Endothelial cell of umbilical vein (primary cell): ENCODE measurements around the gene XPO6. TPM values are rescaled to one million over a fixed set of nuclear protein-coding genes. Genes with fewer than 3 reads are reported as not detected.

Source experiments
- BruUV-seq: library from RNA; stranded (reverse); fragments of 400-500 nt; replicated peaks from 2 replicates; lab custom pipeline; 2021; lab: Mats Ljungman, UMichigan
- CTCF ChIA-PET: fragments of 300-600, 350-600 bp; sonication (Branson Sonifier 250); formaldehyde crosslinking; loops from one replicate; lab custom pipeline; 2021; ENCODE audit warnings: antibody characterized with exemption, inconsistent platforms; lab: Charles Lee
- POLR2A ChIA-PET: fragments of 300-600, 350-600 bp; sonication (Branson Sonifier 250); formaldehyde crosslinking; loops from one replicate; lab custom pipeline; 2021; ENCODE audit warnings: antibody characterized with exemption, inconsistent platforms; lab: Charles Lee
- DNase-seq: peaks from one replicate; pipeline ENCODE4 v3.0.0-alpha.2; 2011; ENCODE audit warnings: low read depth, low spot score
- FAIRE-seq: peaks from 2 replicates; lab custom pipeline; 2011; peaks lifted over from hg19 to GRCh38; lab: Jason Lieb, UNC
- H2AFZ ChIP-seq: 2 replicates; pipeline ENCODE4 v1.6.0; 2012; ENCODE audit warnings: low read depth, low read length, control low read depth, inconsistent platforms
- H3K27ac ChIP-seq: 2 replicates; pipeline ENCODE4 v1.5.1; 2011; ENCODE audit warnings: low read depth, mild to moderate bottlenecking, control low read depth, low read length, moderate library complexity; ENCODE audit not compliant: insufficient read depth
- H3K27me3 ChIP-seq, 2 experiments: 2 replicates each; pipeline versions ENCODE4 v1.6.0 to v1.6.1; 2011; ENCODE audit warnings: low read length in 2 of 2, mixed read lengths in 1 of 2; ENCODE audit not compliant: control insufficient read depth in 2 of 2, insufficient read depth in 2 of 2
- H3K36me3 ChIP-seq, 2 experiments: 2 replicates in 1 of 2; 3 replicates in 1 of 2; pipeline ENCODE4 v1.5.1; 2011; ENCODE audit warnings: low read length in 2 of 2, mild to moderate bottlenecking in 1 of 2, moderate library complexity in 1 of 2; ENCODE audit not compliant: control insufficient read depth in 2 of 2, insufficient read depth in 2 of 2; ENCODE audit errors: extremely low read depth in 1 of 2
- H3K4me1 ChIP-seq: 3 replicates; pipeline ENCODE4 v1.5.1; 2011; ENCODE audit warnings: mild to moderate bottlenecking, low read length; ENCODE audit not compliant: control insufficient read depth, insufficient read depth; ENCODE audit errors: extremely low read depth
- H3K4me2 ChIP-seq: 2 replicates; pipeline ENCODE4 v1.6.1; 2011; ENCODE audit warnings: low read length, control low read depth, mixed read lengths; ENCODE audit not compliant: insufficient read depth
- H3K4me3 ChIP-seq, 3 experiments: fragments of 200-600 bp in 1 of 3; sonication (generic), shearing (Covaris generic) in 1 of 3; replicated peaks in 1 of 3; 2 replicates each; pipeline ENCODE4 v1.5.1; 2011 to 2016; ENCODE audit warnings: control low read depth in 3 of 3, low read length in 3 of 3, mild to moderate bottlenecking in 2 of 3, inconsistent platforms in 1 of 3, low read depth in 1 of 3, moderate library complexity in 1 of 3; ENCODE audit not compliant: insufficient read depth in 1 of 3
- H3K79me2 ChIP-seq: 2 replicates; pipeline ENCODE4 v1.6.0; 2012; ENCODE audit warnings: low read length, inconsistent platforms; ENCODE audit not compliant: control insufficient read depth, insufficient read depth
- H3K9ac ChIP-seq: replicated peaks from 2 replicates; pipeline ENCODE3; 2011; ENCODE audit warnings: low read length, control low read depth; ENCODE audit not compliant: insufficient read depth; ENCODE audit errors: extremely low read depth
- H3K9me1 ChIP-seq: replicated peaks from 3 replicates; pipeline ENCODE4 v1.6.0; 2011; ENCODE audit warnings: mild to moderate bottlenecking, low read length; ENCODE audit not compliant: control insufficient read depth, insufficient read depth; ENCODE audit errors: extremely low read depth
- H3K9me3 ChIP-seq: replicated peaks from 2 replicates; pipeline ENCODE4 v1.5.1; 2012; ENCODE audit warnings: low read length, inconsistent platforms; ENCODE audit not compliant: control insufficient read depth, insufficient read depth
- H4K20me1 ChIP-seq: replicated peaks from 2 replicates; pipeline ENCODE3; 2011; ENCODE audit warnings: mild to moderate bottlenecking, low read length; ENCODE audit not compliant: control insufficient read depth, insufficient read depth; ENCODE audit errors: extremely low read depth
- CTCF ChIP-seq, 2 donors: IDR thresholded peaks; 1 replicate in 1 of 2; 2 replicates in 1 of 2; pipeline ENCODE4 v1.5.1; 2011; ENCODE audit warnings: low read length in 2 of 2, mild to moderate bottlenecking in 2 of 2, moderate library complexity in 2 of 2, control low read depth in 1 of 2, inconsistent platforms in 1 of 2, low read depth in 1 of 2; ENCODE audit not compliant: insufficient read depth in 1 of 2; ENCODE audit errors: extremely low read depth in 1 of 2
- EZH2 ChIP-seq: IDR thresholded peaks from 2 replicates; pipeline ENCODE4 v1.6.1; 2012; ENCODE audit warnings: borderline replicate concordance, low read depth, mild to moderate bottlenecking, moderate library complexity, low read length, inconsistent platforms; ENCODE audit not compliant: severe bottlenecking
- FOS ChIP-seq: IDR thresholded peaks from 2 replicates; pipeline ENCODE4 v1.6.1; 2011; ENCODE audit warnings: mild to moderate bottlenecking, low read length, moderate library complexity, borderline replicate concordance; ENCODE audit not compliant: insufficient read depth
- GATA2 ChIP-seq: IDR thresholded peaks from 2 replicates; pipeline ENCODE4 v1.7.0; 2011; ENCODE audit warnings: low read depth, mild to moderate bottlenecking, moderate library complexity, mixed read lengths, low read length; ENCODE audit not compliant: insufficient read length, insufficient read depth
- JUN ChIP-seq: IDR thresholded peaks from 2 replicates; pipeline ENCODE4 v1.6.1; 2011; ENCODE audit warnings: borderline replicate concordance, low read depth; ENCODE audit not compliant: insufficient read length, insufficient read depth
- MAX ChIP-seq: IDR thresholded peaks from 2 replicates; pipeline ENCODE4 v1.6.1; 2011; ENCODE audit not compliant: insufficient read depth, insufficient read length
- MYC ChIP-seq: IDR thresholded peaks from one replicate; pipeline ENCODE4 v1.6.1; 2011; ENCODE audit warnings: mild to moderate bottlenecking, low read depth, low read length
- POLR2A ChIP-seq: IDR thresholded peaks from 2 replicates; pipeline ENCODE4 v1.6.1; 2012; ENCODE audit warnings: low read depth, mild to moderate bottlenecking, control low read depth, low read length
- POLR2AphosphoS5 ChIP-seq: IDR thresholded peaks from 2 replicates; pipeline ENCODE4 v1.6.1; 2012; ENCODE audit warnings: low read depth, mild to moderate bottlenecking, control low read depth, low read length, moderate library complexity; ENCODE audit not compliant: insufficient read depth
- dilution Hi-C: fragments of 300-500 bp; cut with MboI; formaldehyde crosslinking; loops from one replicate; pipeline ENCODE4 v1.15.0; 2019; ENCODE audit warnings: low sequenced_read_pairs; ENCODE audit not compliant: extremely low pct_ligation_motif_present
- intact Hi-C: fragments of 100-400 bp; cut with micrococcal nuclease; formaldehyde crosslinking; loops from one replicate; pipeline ENCODE4 v1.10.0; 2022
- polyA plus RNA-seq, 4 experiments: library from polyadenylated mRNA; depleted of rRNA in 3 of 4; stranded (reverse) in 3 of 4; unstranded in 1 of 4; fragments of >200 nt; gene quantifications; 2 replicates each; pipeline versions ENCODE4 v1.2.1 to v1.2.3, GENCODE V29; 2011 to 2012; ENCODE audit warnings: missing spikeins in 1 of 4
- total RNA-seq: library from RNA; stranded (reverse); gene quantifications from 2 replicates; pipeline ENCODE4 v1.2.3, GENCODE V29; 2021

Gene XPO6
- total and polyA plus RNA-seq, 2 donors (not counting 3 experiments of a cell fraction or from before 2014, with no cell fraction given): 170 to 272 TPM

- Histone ChIP-seq H2AFZ (no peak overlapping the region), H3K9me1 (no peaks in the 10 kb centered on the region), H4K20me1 (no peaks in the 10 kb centered on the region), H3K79me2 (peaks cover 3% of the 10 kb centered on the region), H3K36me3 (peaks cover 25 to 69% of the 10 kb centered on the region in 2 experiments), H3K4me2 (no peak overlapping the region), H3K9ac (no peak overlapping the region), H3K27ac (no peak overlapping the region), H3K4me3 (no peak overlapping the region), H3K27me3 (no peaks in the 10 kb centered on the region), H3K9me3 (no peaks in the 10 kb centered on the region), H3K4me1 (no peaks in the 10 kb centered on the region)
- CTCF ChIA-PET: no interaction called here
- FAIRE-seq: no peak
- intact Hi-C loops: no loop called here
- POLR2A ChIA-PET: no interaction called here
- no TSS peak for BruUV-seq
- TF ChIP-seq MAX (no peak), JUN (no peak), CTCF (IDR thresholded peaks at IDR 0.05; ENCODE audit: extremely low read depth in 1 of 2, insufficient read depth in 1 of 2, low read depth in 1 of 2, low read length in 2 of 2) (no peak), FOS (no peak), POLR2AphosphoS5 (no peak), POLR2A (no peak)
- no peak for DNase-seq
- dilution Hi-C loops: no loop called here
Measured at GRCh38 chr16:28105954-28106353, 105.8 kb downstream of the XPO6 start.

DNA sequence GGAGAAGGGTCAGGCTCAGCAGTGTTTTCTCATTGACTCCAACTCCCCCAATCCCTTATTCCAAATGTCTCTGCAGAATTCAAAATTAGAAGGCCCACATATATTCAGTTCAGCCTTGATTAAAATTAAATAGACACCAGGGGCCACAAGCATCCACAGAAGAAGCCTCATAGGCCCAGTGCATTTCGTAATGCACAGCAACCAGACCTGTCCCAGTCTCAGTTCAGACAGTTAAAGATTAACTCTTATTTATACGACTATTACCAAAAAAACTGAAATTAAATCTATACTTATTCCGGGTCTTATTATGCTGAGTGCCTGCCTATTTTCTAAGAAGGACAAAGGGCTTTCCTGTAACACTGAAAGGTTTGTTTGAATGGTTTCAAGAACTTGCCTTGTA lies 106.5 kb downstream of the XPO6 start:
- no peak overlapping the region for H2AFZ ChIP-seq
- no peak overlapping the region for H3K27ac ChIP-seq
- no peaks in the 10 kb centered on the region for H3K4me1 ChIP-seq
- no peak overlapping the region for H3K4me3 ChIP-seq
- H3K27me3 ChIP-seq: no peaks in the 10 kb centered on the region
- CTCF ChIA-PET: no interaction called here
- no peaks in the 10 kb centered on the region for H3K9me3 ChIP-seq
- intact Hi-C loops: no loop called here
- FAIRE-seq: no peak
- no peak overlapping the region for H3K4me2 ChIP-seq
- TF ChIP-seq POLR2A (no peak), JUN (no peak), EZH2 (no peak), GATA2 (no peak), POLR2AphosphoS5 (no peak), CTCF (IDR thresholded peaks at IDR 0.05; ENCODE audit: extremely low read depth in 1 of 2, insufficient read depth in 1 of 2, low read depth in 1 of 2, low read length in 2 of 2) (no peak), MAX (no peak), FOS (no peak), MYC (no peak)
- H3K9me1 ChIP-seq: no peaks in the 10 kb centered on the region
- DNase-seq: no peak
- peaks cover 26 to 73% of the 10 kb centered on the region in 2 experiments for H3K36me3 ChIP-seq
- no TSS peak for BruUV-seq
- peaks cover 3% of the 10 kb centered on the region for H3K79me2 ChIP-seq
- no peak overlapping the region for H3K9ac ChIP-seq
- dilution Hi-C loops: no loop called here
- H4K20me1 ChIP-seq: no peaks in the 10 kb centered on the region
- POLR2A ChIA-PET: no interaction called here
